Tongue (tissue), 2 donors: ENCODE data around the gene ERGIC2. TPM values are rescaled to one million over a fixed set of nuclear protein-coding genes. Genes with fewer than 3 reads are reported as not detected.
"Not testable (repeated sequence)": the region's sequence is repeated elsewhere in the genome, so short reads cannot be mapped to it uniquely, and the experiment has no call there.

ENCODE experiments used
- DNase-seq: peaks from one replicate; pipeline ENCODE4 v3.0.0-alpha.2; 2015
- total RNA-seq: library from RNA; depleted of rRNA; stranded (reverse); fragments of >200 nt; gene quantifications from one replicate; pipeline ENCODE4 v1.2.3, GENCODE V29; 2014

ERGIC2 gene
- total RNA-seq, 1 donor from 2014 or later = 61.1 TPM

DNA sequence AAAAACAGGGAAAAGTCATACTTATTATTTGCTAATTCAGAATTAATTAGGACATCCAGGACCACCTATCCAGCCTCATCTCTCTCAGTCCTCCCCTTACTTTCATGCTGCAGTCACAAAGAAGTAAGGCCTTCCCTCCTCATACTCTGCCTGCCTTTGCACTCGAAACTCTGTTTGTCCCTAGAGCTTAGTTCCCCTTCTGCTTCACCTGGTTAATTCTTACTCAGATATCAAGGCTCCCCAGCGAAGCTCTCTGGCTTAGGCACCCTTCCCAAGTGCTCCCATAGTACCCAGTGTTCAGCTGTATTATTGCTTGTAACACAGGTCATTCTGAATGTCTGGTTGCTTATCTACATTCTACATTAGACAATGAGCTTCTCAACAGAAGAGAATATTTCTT lies 81.3 kb downstream of the ERGIC2 start:
- DNase-seq = no peak

DNA sequence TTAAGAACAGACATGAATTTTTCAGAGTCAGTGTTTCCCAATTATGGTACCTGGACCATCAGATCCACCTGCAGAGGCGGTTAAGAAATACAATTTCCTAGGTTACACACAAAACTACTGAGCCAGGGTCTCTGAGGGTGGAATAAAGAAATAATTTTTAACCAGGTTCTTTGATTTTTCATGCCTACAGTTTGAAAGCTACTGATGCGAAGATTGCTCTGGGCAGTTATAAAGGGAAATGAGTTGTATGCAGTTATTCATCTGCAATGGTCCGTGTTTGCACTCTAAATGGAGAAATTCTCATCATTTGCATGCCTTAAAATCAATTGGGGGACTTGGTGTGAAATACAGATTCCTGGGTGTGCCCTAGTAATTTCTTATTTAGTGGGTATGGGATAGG lies 89.7 kb downstream of the ERGIC2 start:
- DNase-seq = no peak

GRCh38 chr12:29290475-29290874 lies 90.5 kb downstream of the ERGIC2 start:
- not testable (repeated sequence) for DNase-seq

DNA sequence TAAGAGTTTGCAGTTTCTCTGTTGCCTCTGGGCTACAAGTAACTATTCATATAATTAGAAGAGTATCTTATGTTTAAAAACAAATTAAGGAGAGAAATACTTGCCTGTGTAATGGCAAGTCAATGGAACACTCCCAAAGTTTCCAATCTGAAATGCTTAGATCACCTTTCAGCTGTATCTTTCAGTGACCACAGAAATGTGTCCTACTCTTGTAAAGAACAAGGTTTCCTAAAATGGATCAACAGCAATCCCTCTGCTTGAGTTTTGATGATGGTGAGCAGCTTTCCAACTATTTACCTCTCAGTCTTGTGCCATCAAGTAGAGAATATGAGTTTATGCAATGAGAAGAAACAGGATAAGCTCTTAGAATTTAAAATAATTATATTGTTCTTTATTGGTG lies 92.9 kb downstream of the ERGIC2 start:
- DNase-seq = no peak

GRCh38 chr12:29287622-29288021 lies 93.3 kb downstream of the ERGIC2 start:
- DNase-seq = no peak

Other genes with a start within 250 kb of the ERGIC2 start
- 15.2 TPM for gene FAR2, start 231.9 kb downstream of the ERGIC2 start, total RNA-seq
- gene OVCH1, start 116.5 kb upstream of the ERGIC2 start, total RNA-seq = 0.10 TPM